ENCODE measurements around the gene SP5.
"Not testable (repeated sequence)": the region's sequence is repeated elsewhere in the genome, so short reads cannot be mapped to it uniquely, and the experiment has no call there.

- TF ChIP-seq CTCF (IDR thresholded peaks at IDR 0.05 in 8 of 11, conservative IDR thresholded peaks at IDR 0.05 in 3 of 11); POLR2AphosphoS5 (IDR thresholded peaks at IDR 0.05); POLR2A (IDR thresholded peaks at IDR 0.05): not testable (repeated sequence)
Measured at GRCh38 chr2:170674282-170674681, 40.9 kb upstream of the SP5 start.
